ENCODE results near the gene SNTA1. TPM values are rescaled to one million over a fixed set of nuclear protein-coding genes. Genes with fewer than 3 reads are reported as not detected.

The SNTA1 gene
- total and polyA plus RNA-seq, 9 of the 15 experiments (the other 6 are each of a cell fraction or from before 2014, with no cell fraction given) = 1.2 to 40.8 (median 20.3) TPM

- no peak for TF ChIP-seq RAD21 (CRISPR knock-in tag; conservative IDR thresholded peaks at IDR 0.05 in 1 of 2, IDR thresholded peaks at IDR 0.05 in 1 of 2)
- TF ChIP-seq ZNF232 (CRISPR knock-in tag; IDR thresholded peaks at IDR 0.05) = no peak
- TF ChIP-seq GTF2A2 (tag; IDR thresholded peaks at IDR 0.05) = no peak
- TF ChIP-seq HEY1 (CRISPR knock-in tag; IDR thresholded peaks at IDR 0.05; ENCODE audit: borderline replicate concordance) = peak; percentile 10; the same call in 1 of the 2 replicates
- TF ChIP-seq MIER1 (IDR thresholded peaks at IDR 0.05; ENCODE audit: low read depth) = no peak
- TF ChIP-seq PYGO2 (tag; IDR thresholded peaks at IDR 0.05) = no peak
- peak; percentile 47 for TF ChIP-seq JUND (IDR thresholded peaks at IDR 0.05; ENCODE audit: borderline replicate concordance, low read depth, low read length)
- TF ChIP-seq JUND (tag; IDR thresholded peaks at IDR 0.05; ENCODE audit: borderline replicate concordance, low read depth, low read length) = no peak; the same call in 2 of the 3 replicates
- TF ChIP-seq RBBP5 (IDR thresholded peaks at IDR 0.05; ENCODE audit: borderline replicate concordance, insufficient read depth, low read length, poor library complexity, severe bottlenecking) = no peak
- no peak for TF ChIP-seq CBX2 (IDR thresholded peaks at IDR 0.05; ENCODE audit: insufficient read depth, low read length, poor library complexity, severe bottlenecking)
- TF ChIP-seq, protein P1, sequence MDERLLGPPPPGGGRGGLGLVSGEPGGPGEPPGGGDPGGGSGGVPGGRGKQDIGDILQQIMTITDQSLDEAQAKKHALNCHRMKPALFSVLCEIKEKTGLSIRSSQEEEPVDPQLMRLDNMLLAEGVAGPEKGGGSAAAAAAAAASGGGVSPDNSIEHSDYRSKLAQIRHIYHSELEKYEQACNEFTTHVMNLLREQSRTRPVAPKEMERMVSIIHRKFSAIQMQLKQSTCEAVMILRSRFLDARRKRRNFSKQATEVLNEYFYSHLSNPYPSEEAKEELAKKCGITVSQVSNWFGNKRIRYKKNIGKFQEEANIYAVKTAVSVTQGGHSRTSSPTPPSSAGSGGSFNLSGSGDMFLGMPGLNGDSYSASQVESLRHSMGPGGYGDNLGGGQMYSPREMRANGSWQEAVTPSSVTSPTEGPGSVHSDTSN (CRISPR knock-in tag; IDR thresholded peaks at IDR 0.05; ENCODE audit: low read depth) = no peak
- TF ChIP-seq, protein P1 (tag; conservative IDR thresholded peaks at IDR 0.05; ENCODE audit: low read depth) = no peak
- no peak for TF ChIP-seq E4F1 (CRISPR knock-in tag; IDR thresholded peaks at IDR 0.05; ENCODE audit: borderline replicate concordance)
- TF ChIP-seq ETV1 (tag; conservative IDR thresholded peaks at IDR 0.05; ENCODE audit: low read depth) = no peak
- no peak for TF ChIP-seq NCOR1 (IDR thresholded peaks at IDR 0.05)
- TF ChIP-seq ZNF23 (CRISPR knock-in tag; IDR thresholded peaks at IDR 0.05) = no peak
- TF ChIP-seq NR2F6 (CRISPR knock-in tag; IDR thresholded peaks at IDR 0.05) = no peak
- no peak for TF ChIP-seq NUFIP1 (IDR thresholded peaks at IDR 0.05; ENCODE audit: partially characterized antibody)
- TF ChIP-seq ZNF583 (CRISPR knock-in tag; IDR thresholded peaks at IDR 0.05) = peak; percentile 60; the same call in 1 of the 2 replicates
- TF ChIP-seq, protein P2, sequence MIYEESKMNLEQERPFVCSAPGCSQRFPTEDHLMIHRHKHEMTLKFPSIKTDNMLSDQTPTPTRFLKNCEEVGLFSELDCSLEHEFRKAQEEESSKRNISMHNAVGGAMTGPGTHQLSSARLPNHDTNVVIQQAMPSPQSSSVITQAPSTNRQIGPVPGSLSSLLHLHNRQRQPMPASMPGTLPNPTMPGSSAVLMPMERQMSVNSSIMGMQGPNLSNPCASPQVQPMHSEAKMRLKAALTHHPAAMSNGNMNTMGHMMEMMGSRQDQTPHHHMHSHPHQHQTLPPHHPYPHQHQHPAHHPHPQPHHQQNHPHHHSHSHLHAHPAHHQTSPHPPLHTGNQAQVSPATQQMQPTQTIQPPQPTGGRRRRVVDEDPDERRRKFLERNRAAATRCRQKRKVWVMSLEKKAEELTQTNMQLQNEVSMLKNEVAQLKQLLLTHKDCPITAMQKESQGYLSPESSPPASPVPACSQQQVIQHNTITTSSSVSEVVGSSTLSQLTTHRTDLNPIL (CRISPR knock-in tag; IDR thresholded peaks at IDR 0.05) = no peak
- TF ChIP-seq ZNF324 (CRISPR knock-in tag; IDR thresholded peaks at IDR 0.05) = no peak
- TF ChIP-seq ZNF217 (CRISPR knock-in tag; IDR thresholded peaks at IDR 0.05) = no peak
- no peak for TF ChIP-seq TCF7 (IDR thresholded peaks at IDR 0.05; ENCODE audit: borderline replicate concordance)
- no peak for TF ChIP-seq CREBBP (IDR thresholded peaks at IDR 0.05; ENCODE audit: low read depth, low read length)
Measured at GRCh38 chr20:33489495-33490022, 46.0 kb upstream of the SNTA1 start (continued).
